ENCODE data around the gene AMIGO2.
"Not testable (repeated sequence)": the region's sequence is repeated elsewhere in the genome, so short reads cannot be mapped to it uniquely, and the experiment has no call there.

- TF ChIP-seq ATF2 (tag by site-specific recombination; IDR thresholded peaks at IDR 0.05; ENCODE audit: low read depth); CTCF (tag by site-specific recombination; IDR thresholded peaks at IDR 0.05); REST (tag by site-specific recombination; IDR thresholded peaks at IDR 0.05); ZNF548 (tag by site-specific recombination; IDR thresholded peaks at IDR 0.05); PBX3 (CRISPR knock-in tag; IDR thresholded peaks at IDR 0.05); ZNF416 (tag by site-specific recombination; IDR thresholded peaks at IDR 0.05); ZNF692 (tag by site-specific recombination; IDR thresholded peaks at IDR 0.05); ZBTB44 (tag by site-specific recombination; IDR thresholded peaks at IDR 0.05); ZBTB1 (tag by site-specific recombination; IDR thresholded peaks at IDR 0.05); KLF1 (tag by site-specific recombination; IDR thresholded peaks at IDR 0.05): not testable (repeated sequence)
Measured at GRCh38 chr12:47051291-47051690, 28.5 kb downstream of the AMIGO2 start.

All from HEK293 (cell line).